Activated CD8-positive, alpha-beta memory T cell treated with anti-CD3 and anti-CD28 coated beads, Interleukin-2, amount 10 ng/mL, durations not matched to agents 7 days and 5 days (primary cell): Measurements from ENCODE around the gene PARP15. TPM values are rescaled to one million over a fixed set of nuclear protein-coding genes. Genes with fewer than 3 reads are reported as not detected.
"Not testable (repeated sequence)": the region's sequence is repeated elsewhere in the genome, so short reads cannot be mapped to it uniquely, and the experiment has no call there.

Experiments
- ATAC-seq: fragments of 150-1000 bp; cut with Tn5 transposase; one replicate; pipeline ENCODE4 v1.10.0; 2021; ENCODE audit warnings: moderate library complexity
- CTCF ChIA-PET: fragments of 350-600 bp; sonication (Branson Sonifier 250); formaldehyde crosslinking; loops from one replicate; lab custom pipeline; 2021; ENCODE audit warnings: antibody characterized with exemption; lab: Charles Lee
- DNase-seq: peaks from one replicate; pipeline ENCODE4 v3.0.0-alpha.2; 2020
- H3K27ac Mint-ChIP-seq: one replicate; pipeline ENCODE4 v1.8.0; 2021; ENCODE audit warnings: mild to moderate bottlenecking, mixed read lengths
- H3K27me3 Mint-ChIP-seq: one replicate; pipeline ENCODE4 v1.8.0; 2021; ENCODE audit warnings: mixed read lengths
- H3K36me3 Mint-ChIP-seq: one replicate; pipeline ENCODE4 v1.8.0; 2021; ENCODE audit warnings: mild to moderate bottlenecking, mixed read lengths
- H3K4me1 Mint-ChIP-seq: one replicate; pipeline ENCODE4 v1.8.0; 2021; ENCODE audit warnings: mixed read lengths
- H3K4me3 Mint-ChIP-seq: one replicate; pipeline ENCODE4 v1.8.0; 2021; ENCODE audit warnings: mild to moderate bottlenecking, moderate library complexity, mixed read lengths
- H3K9me3 Mint-ChIP-seq: one replicate; pipeline ENCODE4 v1.8.0; 2022; ENCODE audit warnings: low read depth, mixed read lengths
- total RNA-seq, 2 experiments: library from RNA; stranded (reverse); gene quantifications; one replicate each; pipeline ENCODE4 v1.2.3, GENCODE V29; 2021

The PARP15 gene
- total RNA-seq, 2 experiments from 2014 or later = 36.1 to 40.6 TPM

DNA sequence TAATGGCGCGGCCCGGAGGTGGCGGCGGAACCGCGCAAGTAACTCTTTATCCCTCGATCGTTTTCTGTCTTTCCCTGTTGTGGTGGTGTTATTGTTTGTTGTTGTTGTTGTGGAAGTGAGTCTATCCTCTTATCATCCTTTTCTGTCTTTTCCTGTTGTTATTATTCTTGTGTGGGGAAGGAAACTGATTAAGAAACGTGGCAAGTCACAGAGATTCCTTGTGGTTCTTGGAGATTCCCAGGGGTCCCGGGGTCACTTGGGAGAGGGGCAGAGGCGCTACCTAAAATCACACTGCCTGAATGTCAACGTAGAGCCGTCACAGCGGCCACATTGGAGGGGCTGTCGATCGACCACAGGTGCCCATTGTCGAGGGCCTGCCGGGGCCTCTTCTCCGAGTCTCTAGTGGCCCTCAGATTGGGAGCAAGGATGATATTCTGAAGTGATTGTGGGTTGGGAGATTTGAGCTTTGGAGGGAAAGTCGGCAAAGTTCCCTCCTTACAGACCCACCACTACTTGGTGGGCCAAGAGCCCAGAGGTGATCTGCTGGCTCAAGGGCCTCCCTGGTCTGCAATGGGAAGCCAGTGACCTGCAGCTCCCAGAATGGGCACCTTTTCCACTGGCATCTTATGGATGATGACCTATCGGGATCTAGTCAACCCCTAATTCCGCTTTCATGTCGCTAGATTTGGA lies 104.0 kb downstream of the PARP15 start:
- no peaks in the 10 kb centered on the region for H3K27me3 Mint-ChIP-seq
- ATAC-seq (no peak), DNase-seq (no peak)
- peak overlapping the region; percentile 90 for H3K27ac Mint-ChIP-seq
- H3K36me3 Mint-ChIP-seq = peaks cover 38% of the 10 kb centered on the region
- peaks cover 55% of the 10 kb centered on the region for H3K4me1 Mint-ChIP-seq
- H3K9me3 Mint-ChIP-seq = no peaks in the 10 kb centered on the region
- peak overlapping the region; percentile 96 for H3K4me3 Mint-ChIP-seq
- CTCF ChIA-PET = interaction anchor here (0.6 to 4.1 kb wide), 8 partner anchors 103 to 580 kb away, joined by 3 to 145 read pairs (median 4); partner anchors contain the start of genes DTX3L, FAM162A, KPNA1 and PARP15

GRCh38 chr3:122681974-122682409 lies 104.5 kb downstream of the PARP15 start:
- no peak for ATAC-seq
- CTCF ChIA-PET = interaction anchor here (0.6 to 1.3 kb wide), 3 partner anchors 118 to 292 kb away, joined by 3 to 4 read pairs (median 3); partner anchors contain the start of genes DTX3L and PARP9
- Mint-ChIP-seq H3K9me3 (no peaks in the 10 kb centered on the region), H3K4me3 (peak overlapping the region; percentile 96), H3K27me3 (no peaks in the 10 kb centered on the region), H3K36me3 (peaks cover 43% of the 10 kb centered on the region), H3K4me1 (peaks cover 58% of the 10 kb centered on the region), H3K27ac (peak overlapping the region; percentile 90)
- DNase-seq = no peak

DNA sequence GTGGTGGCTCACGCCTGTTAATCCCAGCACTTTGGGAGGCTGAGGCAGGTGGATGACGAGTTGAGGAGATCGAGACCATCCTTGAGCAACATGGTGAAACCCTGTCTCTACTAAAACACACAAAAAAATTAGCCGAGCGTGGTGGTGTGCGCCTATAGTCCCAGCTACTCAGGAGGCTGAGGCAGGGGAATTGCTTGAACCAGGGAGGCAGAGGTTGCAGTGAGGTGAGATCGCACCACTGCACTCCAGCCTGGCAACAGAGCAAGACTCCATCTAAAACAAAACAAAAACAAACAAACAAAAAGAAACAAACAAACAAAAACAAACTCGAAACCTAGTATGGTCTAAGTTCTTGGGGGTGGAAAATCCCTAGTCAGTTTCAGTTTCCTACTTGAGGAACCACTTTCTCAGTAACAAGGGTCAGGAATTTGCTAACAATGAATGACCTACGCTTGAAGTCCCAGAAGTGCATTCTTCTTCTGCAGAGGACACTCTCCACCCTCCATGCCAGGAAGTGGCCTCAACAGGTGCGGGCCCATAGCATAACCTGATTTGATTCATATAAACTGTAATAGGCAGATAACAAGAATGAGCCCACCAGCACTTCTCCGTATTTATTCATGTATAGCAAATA lies 105.4 kb downstream of the PARP15 start:
- ATAC-seq = not testable (repeated sequence)
- H3K36me3 Mint-ChIP-seq = peaks cover 50% of the 10 kb centered on the region

GRCh38 chr3:122687298-122687697 lies 109.8 kb downstream of the PARP15 start:
- Mint-ChIP-seq H3K27ac (peak overlapping the region; percentile 25), H3K36me3 (peaks cover 59% of the 10 kb centered on the region), H3K4me1 (peaks cover 43% of the 10 kb centered on the region), H3K9me3 (no peaks in the 10 kb centered on the region), H3K4me3 (no peak overlapping the region), H3K27me3 (no peaks in the 10 kb centered on the region)
- CTCF ChIA-PET = interaction anchor here (1.1 to 1.4 kb wide), 2 partner anchors 8 to 294 kb away, joined by 3 to 8 read pairs; no protein-coding TSS in a partner anchor
- ATAC-seq (no peak), DNase-seq (no peak)

More for the DNA sequence above, 105.4 kb downstream of the PARP15 start:
- Mint-ChIP-seq H3K4me3 (peak overlapping the region; percentile 96), H3K4me1 (peaks cover 64% of the 10 kb centered on the region), H3K27ac (peak overlapping the region; percentile 72)
- DNase-seq, H3K9me3 Mint-ChIP-seq, H3K27me3 Mint-ChIP-seq: not testable (repeated sequence)
- CTCF ChIA-PET = interaction anchor here (1.0 to 1.5 kb wide), 4 partner anchors 11 to 290 kb away, joined by 3 to 4 read pairs (median 3); partner anchors contain the start of genes DTX3L and PARP9

Other genes with a start within 250 kb of the PARP15 start
- gene MIX23, start 194.4 kb upstream of the PARP15 start, total RNA-seq = 10 to 100 TPM; 39.3 to 48.9 TPM
- gene FAM162A, start 193.5 kb upstream of the PARP15 start, total RNA-seq = 10 to 100 TPM; 51.3 to 63.9 TPM
- gene WDR5B, start 161.6 kb upstream of the PARP15 start, total RNA-seq = 1 to 10 TPM; 4.6 to 4.8 TPM
- gene KPNA1, start 62.7 kb upstream of the PARP15 start, total RNA-seq = 10 to 100 TPM; 45.2 to 65.6 TPM
- 100 to 1,000 TPM in 1 of 2 experiments, 10 to 100 TPM in 1; 91.8 to 147 TPM for gene PARP9, start 13.3 kb upstream of the PARP15 start, total RNA-seq
- gene DTX3L, start 13.3 kb upstream of the PARP15 start, total RNA-seq = 100 to 1,000 TPM; 108 to 138 TPM
- gene PARP14, start 103.2 kb downstream of the PARP15 start, total RNA-seq = 100 to 1,000 TPM; 133 to 194 TPM
- gene HSPBAP1, start 216.2 kb downstream of the PARP15 start, total RNA-seq = 1 to 10 TPM; 7.7 to 8.4 TPM
- 1 to 10 TPM; 1.5 to 1.8 TPM for gene SLC49A4, start 217.4 kb downstream of the PARP15 start, total RNA-seq